ENCODE data around the gene ADAMTSL3.

DNA sequence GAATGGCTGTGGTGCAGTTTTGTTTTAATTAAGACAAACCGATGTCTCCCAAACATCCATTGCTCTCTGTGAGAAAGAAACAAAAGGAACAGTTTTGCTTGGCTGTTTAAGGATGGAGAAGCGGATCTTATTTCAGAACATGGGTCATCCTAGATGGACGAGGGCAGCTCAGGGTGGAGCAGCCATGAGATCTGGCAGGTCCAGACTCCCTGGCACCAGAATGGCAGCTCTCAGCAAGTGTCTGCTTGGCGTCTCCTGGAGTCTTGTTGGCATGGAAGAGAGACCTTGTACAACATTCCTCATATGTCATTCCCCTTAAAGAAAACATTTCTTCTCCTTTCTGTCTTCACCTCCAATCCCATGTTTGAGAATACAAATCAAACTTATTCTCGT is 93.8 kb downstream of the ADAMTSL3 start:
- TF ChIP-seq CTCF (IDR thresholded peaks at IDR 0.05; ENCODE audit: low read depth, low read length) (no peak), EZH2phosphoT487 (IDR thresholded peaks at IDR 0.05; ENCODE audit: low read depth) (no peak)
